Measurements from ENCODE around the gene BCL2L12. TPM values are rescaled to one million over a fixed set of nuclear protein-coding genes. Genes with fewer than 3 reads are reported as not detected.
"Not testable (repeated sequence)": the region's sequence is repeated elsewhere in the genome, so short reads cannot be mapped to it uniquely, and the experiment has no call there.

BCL2L12 gene
- total RNA-seq, 1 donor: 4.7 TPM

DNA sequence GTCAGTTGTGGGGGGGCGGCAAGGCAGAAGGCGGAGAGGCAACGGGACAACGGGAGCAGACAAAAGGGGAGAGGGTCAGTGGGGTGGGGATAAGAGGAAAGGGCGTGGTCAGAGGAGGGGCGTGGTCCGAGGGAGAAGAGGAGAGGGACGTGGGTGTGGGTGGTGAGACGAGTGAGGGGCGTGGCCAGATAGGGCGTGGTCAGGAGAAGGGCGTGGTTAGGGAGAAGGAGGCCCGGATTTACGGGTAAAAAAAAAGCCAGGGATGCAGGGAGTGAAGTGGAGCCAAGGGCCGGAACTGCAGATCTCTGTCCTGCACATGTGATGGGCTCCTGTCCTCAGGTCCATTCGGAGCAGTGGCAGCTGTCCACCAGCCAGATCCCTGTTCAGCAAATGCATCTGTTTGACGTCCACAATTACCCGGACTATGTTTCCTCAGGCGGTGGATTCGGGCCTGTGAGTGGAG, 46.7 kb downstream of the BCL2L12 start:
- H3K4me3 ChIP-seq (ENCODE audit: low read depth, low read length): peak overlapping the region; percentile 38
- DNase-seq (ENCODE audit: low read depth): peak; percentile 94
- no peak for TF ChIP-seq CTCF (IDR thresholded peaks at IDR 0.05; ENCODE audit: insufficient read depth, low read depth, low read length)

- no peak overlapping the region for H3K4me3 ChIP-seq (ENCODE audit: low read depth, low read length)
- TF ChIP-seq CTCF (IDR thresholded peaks at IDR 0.05; ENCODE audit: insufficient read depth, low read depth, low read length): no peak
- no peak for DNase-seq (ENCODE audit: low read depth)
Measured at GRCh38 chr19:49713236-49713845, 47.6 kb downstream of the BCL2L12 start.

- no peak for TF ChIP-seq CTCF (IDR thresholded peaks at IDR 0.05; ENCODE audit: insufficient read depth, low read depth, low read length)
- no peak overlapping the region for H3K4me3 ChIP-seq (ENCODE audit: low read depth, low read length)
- peak; percentile 29 for DNase-seq (ENCODE audit: low read depth)
Measured at GRCh38 chr19:49716154-49716553, 50.4 kb downstream of the BCL2L12 start.

- H3K4me3 ChIP-seq (ENCODE audit: low read depth, low read length): no peak overlapping the region
- TF ChIP-seq CTCF (IDR thresholded peaks at IDR 0.05; ENCODE audit: insufficient read depth, low read depth, low read length): no peak
- peak; percentile 71 for DNase-seq (ENCODE audit: low read depth)
Measured at GRCh38 chr19:49718511-49718910, 52.8 kb downstream of the BCL2L12 start.

DNA sequence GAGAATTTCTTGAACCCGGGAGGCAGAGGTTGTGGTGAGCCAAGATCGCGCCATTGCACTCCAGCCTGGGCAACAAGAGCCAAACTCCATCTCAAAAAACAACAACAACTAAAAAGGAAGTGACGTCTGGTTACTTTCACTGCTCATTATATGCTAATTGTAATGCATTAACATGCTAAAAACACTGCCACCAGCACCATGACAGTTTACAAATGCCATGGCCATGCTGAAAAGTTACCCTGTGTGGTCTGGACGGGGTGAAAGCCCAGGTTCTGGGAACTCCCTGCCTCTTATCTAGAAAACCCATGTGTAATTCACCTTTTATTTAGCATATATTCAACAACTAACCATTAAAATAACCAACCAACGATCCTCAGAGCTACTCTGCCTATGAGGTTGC, 53.3 kb downstream of the BCL2L12 start:
- no peak for DNase-seq (ENCODE audit: low read depth)
- no peak for TF ChIP-seq CTCF (IDR thresholded peaks at IDR 0.05; ENCODE audit: insufficient read depth, low read depth, low read length)
- no peak overlapping the region for H3K4me3 ChIP-seq (ENCODE audit: low read depth, low read length)

DNA sequence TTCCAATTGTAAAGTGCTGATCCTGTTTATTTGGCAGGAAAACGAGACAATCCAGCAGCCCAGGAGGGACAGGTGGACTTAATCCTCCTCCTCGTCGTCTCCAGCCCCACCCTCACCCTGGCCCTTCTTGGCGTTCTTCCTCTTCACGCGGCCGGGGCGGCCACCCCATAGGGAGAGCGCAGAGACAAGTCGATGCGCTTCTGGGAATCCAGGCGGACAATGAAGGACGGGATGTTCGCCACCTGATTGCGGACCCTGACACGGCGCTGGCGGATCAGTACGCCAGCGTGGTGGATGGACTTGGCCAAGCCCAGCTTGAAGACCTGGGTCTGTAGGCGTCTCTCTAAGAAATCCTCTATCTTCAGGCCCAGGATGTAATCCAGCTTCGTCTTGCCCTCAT, 53.7 kb downstream of the BCL2L12 start:
- DNase-seq (ENCODE audit: low read depth); H3K4me3 ChIP-seq (ENCODE audit: low read depth, low read length): not testable (repeated sequence)

Small RNA genes within 50 kb of the gene (small RNA-seq; reads per million reads assigned to genes)
- gene MIR5088: not detected

Other genes starting within 250 kb of the BCL2L12 start
- gene PTH2, start 242.5 kb upstream of the BCL2L12 start, total RNA-seq: not detected in 2 replicates
- not detected in 2 replicates for gene GFY, start 240.5 kb upstream of the BCL2L12 start, total RNA-seq
- gene SLC17A7, start 224.4 kb upstream of the BCL2L12 start, total RNA-seq: not detected in 2 replicates
- 91.1 and 107 TPM in 2 replicates for gene PIH1D1, start 214.1 kb upstream of the BCL2L12 start, total RNA-seq
- gene ALDH16A1, start 212.7 kb upstream of the BCL2L12 start, total RNA-seq: 17.7 and 40.6 TPM in 2 replicates
- 2.6 and 4.8 TPM in 2 replicates for gene FLT3LG, start 191.7 kb upstream of the BCL2L12 start, total RNA-seq
- gene RPL13A, start 178.3 kb upstream of the BCL2L12 start, total RNA-seq: 1,887 and 2,774 TPM in 2 replicates
- gene RPS11, start 169.5 kb upstream of the BCL2L12 start, total RNA-seq: 1,679 and 1,912 TPM in 2 replicates
- 39.7 and 44.8 TPM in 2 replicates for gene FCGRT, start 153.3 kb upstream of the BCL2L12 start, total RNA-seq
- gene RCN3, start 137.9 kb upstream of the BCL2L12 start, total RNA-seq: 115 and 162 TPM in 2 replicates
- 76.9 and 101 TPM in 2 replicates for gene NOSIP, start 85.4 kb upstream of the BCL2L12 start, total RNA-seq
- 0.32 and 0.43 TPM in 2 replicates for gene PRRG2, start 84.6 kb upstream of the BCL2L12 start, total RNA-seq
- 3.0 and 3.9 TPM in 2 replicates for gene PRR12, start 74.8 kb upstream of the BCL2L12 start, total RNA-seq
- 43.2 and 44.5 TPM in 2 replicates for gene RRAS, start 25.8 kb upstream of the BCL2L12 start, total RNA-seq
- gene SCAF1, start 23.7 kb upstream of the BCL2L12 start, total RNA-seq: 17.4 and 18.1 TPM in 2 replicates
- 49.9 and 66.5 TPM in 2 replicates for gene IRF3, start 76 bp upstream of the BCL2L12 start, total RNA-seq
- gene PRMT1, start 11.3 kb downstream of the BCL2L12 start, total RNA-seq: 258 and 341 TPM in 2 replicates
- gene ADM5, start 23.7 kb downstream of the BCL2L12 start, total RNA-seq: under 0.01 and 0.32 TPM in 2 replicates
- 20.0 and 32.0 TPM in 2 replicates for gene CPT1C, start 25.2 kb downstream of the BCL2L12 start, total RNA-seq
- gene TSKS, start 97.4 kb downstream of the BCL2L12 start, total RNA-seq: 0.43 TPM in 1 of 2 replicates, not detected in the other
- 92.0 and 97.0 TPM in 2 replicates for gene AP2A1, start 101.1 kb downstream of the BCL2L12 start, total RNA-seq
- gene FUZ, start 147.4 kb downstream of the BCL2L12 start, total RNA-seq: 15.1 and 19.3 TPM in 2 replicates
- gene MED25, start 152.4 kb downstream of the BCL2L12 start, total RNA-seq: 21.6 and 21.9 TPM in 2 replicates
- gene PTOV1, start 185.2 kb downstream of the BCL2L12 start, total RNA-seq: 47.9 and 53.5 TPM in 2 replicates
- 40.2 and 64.1 TPM in 2 replicates for gene PNKP, start 201.6 kb downstream of the BCL2L12 start, total RNA-seq
- 11.9 and 12.5 TPM in 2 replicates for gene AKT1S1, start 211.4 kb downstream of the BCL2L12 start, total RNA-seq
- 23.3 and 27.4 TPM in 2 replicates for gene TBC1D17, start 211.8 kb downstream of the BCL2L12 start, total RNA-seq
- 0.43 and 0.64 TPM in 2 replicates for gene IL4I1, start 231.0 kb downstream of the BCL2L12 start, total RNA-seq